HepG2 (cell line): ENCODE results near the gene ENGASE. TPM values are rescaled to one million over a fixed set of nuclear protein-coding genes. Genes with fewer than 3 reads are reported as not detected.

Experiments used
- AHR ChIP-seq: IDR thresholded peaks from 2 replicates; pipeline ENCODE4 v1.6.1; 2018; ENCODE audit warnings: missing genetic modification reagents, missing compliant biosample characterization
- ATF1 ChIP-seq: IDR thresholded peaks from 2 replicates; pipeline ENCODE4 v1.6.1; 2016; ENCODE audit warnings: mild to moderate bottlenecking, control low read depth
- CTCF ChIP-seq: sonication (generic); formaldehyde crosslinking; IDR thresholded peaks from 2 replicates; pipeline ENCODE4 v1.5.0; 2020; ENCODE audit warnings: mild to moderate bottlenecking, missing genetic modification reagents, moderate library complexity
- HDAC2 ChIP-seq: sonication (generic); formaldehyde crosslinking; IDR thresholded peaks from 2 replicates; pipeline ENCODE4 v1.4.0; 2020; ENCODE audit warnings: missing genetic modification reagents
- HNRNPL ChIP-seq: fragments of 200-400 bp; formaldehyde crosslinking; IDR thresholded peaks from 2 replicates; pipeline ENCODE4 v1.6.1; 2017; ENCODE audit warnings: mild to moderate bottlenecking, low read depth, low read length
- MNT ChIP-seq: fragments of 450-650 bp; IDR thresholded peaks from 2 replicates; pipeline ENCODE4 v1.6.1; 2016
- PAX8 ChIP-seq: sonication (generic); formaldehyde crosslinking; IDR thresholded peaks from 2 replicates; pipeline ENCODE4 v1.8.0; 2022; ENCODE audit warnings: mild to moderate bottlenecking, missing genetic modification reagents, borderline replicate concordance
- SIN3B ChIP-seq: fragments of 150-350 bp; IDR thresholded peaks from 2 replicates; pipeline ENCODE4 v1.6.1; 2014; ENCODE audit warnings: low read length
- SPEN ChIP-seq: sonication (generic); formaldehyde crosslinking; IDR thresholded peaks from 2 replicates; pipeline ENCODE4 v1.5.1; 2020; ENCODE audit warnings: low read depth, mild to moderate bottlenecking, missing genetic modification reagents
- XRCC5 ChIP-seq: fragments of 200-400 bp; formaldehyde crosslinking; optimal IDR thresholded peaks from 2 replicates; pipeline ENCODE3; 2017; ENCODE audit warnings: mild to moderate bottlenecking, low read length
- YEATS4 ChIP-seq: sonication (generic); formaldehyde crosslinking; IDR thresholded peaks from 2 replicates; pipeline ENCODE4 v1.4.0; 2020; ENCODE audit warnings: missing genetic modification reagents, borderline replicate concordance
- ZC3H13 ChIP-seq: sonication (generic); formaldehyde crosslinking; IDR thresholded peaks from 2 replicates; pipeline ENCODE4 v1.8.1; 2023; ENCODE audit warnings: mild to moderate bottlenecking, missing genetic modification reagents, moderate library complexity
- ZNF12 ChIP-seq: sonication (generic); formaldehyde crosslinking; IDR thresholded peaks from 2 replicates; pipeline ENCODE4 v1.5.0; 2020; ENCODE audit warnings: missing genetic modification reagents
- ZNF549 ChIP-seq: sonication (generic); formaldehyde crosslinking; IDR thresholded peaks from 2 replicates; pipeline ENCODE4 v1.5.0; 2020; ENCODE audit warnings: missing genetic modification reagents
- ZNF563 ChIP-seq: sonication (generic); formaldehyde crosslinking; IDR thresholded peaks from 2 replicates; pipeline ENCODE4 v1.8.0; 2022; ENCODE audit warnings: mild to moderate bottlenecking, moderate library complexity, missing genetic modification reagents
- polyA plus RNA-seq, 8 experiments: library from polyadenylated mRNA; depleted of rRNA in 3 of 8; stranded (reverse) in 7 of 8; unstranded in 1 of 8; fragments of >200 nt; fragmentation: Illumina TruSeq in 4 of 8; extraction: Trizol in 4 of 8; gene quantifications; 2 replicates each; pipeline versions ENCODE4 v1.2.1 to v1.2.3, GENCODE V29; 2011 to 2016; ENCODE audit warnings: low read depth in 4 of 8, missing spikeins in 1 of 8, mixed read lengths in 1 of 8; ENCODE audit not compliant: insufficient read depth in 1 of 8
- total RNA-seq, 5 experiments: library from RNA; depleted of rRNA; stranded (reverse); fragments of >200 nt; fragmentation: Illumina TruSeq; extraction: Trizol; gene quantifications; 2 replicates each; pipeline ENCODE4 v1.2.3, GENCODE V29; 2016; ENCODE audit warnings: low read depth in 1 of 5
- TF ChIP-seq, protein P1 (sequence below): sonication (generic); formaldehyde crosslinking; IDR thresholded peaks from 2 replicates; pipeline ENCODE4 v1.5.0; 2020; ENCODE audit warnings: mild to moderate bottlenecking, low read depth, missing genetic modification reagents, borderline replicate concordance
- TF ChIP-seq, protein P2 (sequence below): sonication (generic); formaldehyde crosslinking; IDR thresholded peaks from 2 replicates; pipeline ENCODE4 v1.8.0; 2022; ENCODE audit warnings: mild to moderate bottlenecking, missing genetic modification reagents; ENCODE audit not compliant: insufficient replicate concordance
- TF ChIP-seq, protein P3 (sequence below): sonication (generic); formaldehyde crosslinking; IDR thresholded peaks from 2 replicates; pipeline ENCODE4 v1.5.1; 2020; ENCODE audit warnings: mild to moderate bottlenecking, missing genetic modification reagents, moderate library complexity

ENGASE gene
- total and polyA plus RNA-seq, 2 of the 13 experiments (the other 11 are each of a cell fraction or from before 2014, with no cell fraction given): 10.6 to 18.1 TPM

DNA sequence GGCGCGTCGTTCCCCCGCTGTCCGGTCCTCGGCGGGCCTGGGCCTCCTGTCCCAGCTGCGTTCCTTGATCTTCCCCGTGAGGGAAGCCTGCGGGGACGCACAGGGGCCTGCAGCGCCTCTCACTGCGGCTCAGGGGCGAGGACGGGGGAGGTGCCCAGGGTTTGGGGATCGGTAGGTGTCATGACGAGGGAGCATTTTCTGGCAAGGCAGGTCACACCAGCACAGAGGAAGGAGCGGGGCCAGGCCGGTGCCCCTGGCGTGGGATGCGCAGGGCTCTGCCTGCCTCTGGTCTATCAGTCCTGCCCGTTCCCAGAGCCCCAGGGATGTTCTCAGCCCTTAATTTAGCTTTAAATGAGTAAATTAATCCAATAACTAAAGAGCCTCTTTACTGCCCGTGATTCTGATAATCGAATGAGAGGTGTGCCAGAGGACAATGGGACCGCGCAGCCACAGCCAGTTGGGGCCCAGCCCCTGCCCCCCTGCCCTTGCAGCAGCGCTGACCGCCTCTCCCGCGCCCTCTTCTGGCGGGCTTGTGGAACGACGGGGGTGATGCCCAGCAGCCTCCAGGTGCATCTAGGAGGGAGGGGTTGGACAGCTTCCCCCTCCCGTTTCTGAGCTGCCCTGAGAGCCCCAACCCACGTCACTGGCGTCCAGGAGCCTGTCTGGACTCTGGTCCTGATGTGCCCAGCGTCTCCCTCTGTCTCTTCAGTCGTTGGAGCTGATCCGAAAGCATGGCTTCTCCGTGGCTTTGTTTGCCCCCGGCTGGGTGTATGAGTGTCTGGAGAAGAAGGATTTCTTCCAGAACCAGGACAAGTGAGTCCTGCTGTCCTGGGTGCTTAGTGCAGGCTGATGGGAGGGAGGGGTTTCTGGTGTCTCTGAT is 7.9 kb downstream of the ENGASE start (continued):
- peak; percentile 93 for TF ChIP-seq CTCF (CRISPR knock-in tag)
- TF ChIP-seq XRCC5: peak; percentile 94
- no peak for TF ChIP-seq ZNF12 (CRISPR knock-in tag)
- no peak for TF ChIP-seq SIN3B
- peak; percentile 55; the same call in 1 of the 2 replicates for TF ChIP-seq SPEN (CRISPR knock-in tag)
- TF ChIP-seq, protein P1, sequence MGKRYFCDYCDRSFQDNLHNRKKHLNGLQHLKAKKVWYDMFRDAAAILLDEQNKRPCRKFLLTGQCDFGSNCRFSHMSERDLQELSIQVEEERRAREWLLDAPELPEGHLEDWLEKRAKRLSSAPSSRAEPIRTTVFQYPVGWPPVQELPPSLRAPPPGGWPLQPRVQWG (CRISPR knock-in tag): no peak
- TF ChIP-seq HDAC2 (CRISPR knock-in tag): no peak; the same call in 1 of the 2 replicates
- 0 out of 2 replicates have a peak, but pooled peaks have one; percentile 32 for TF ChIP-seq HNRNPL
- 0 out of 2 replicates have a peak, but pooled peaks have one; percentile 53 for TF ChIP-seq AHR (CRISPR knock-in tag)
- TF ChIP-seq, protein P2, sequence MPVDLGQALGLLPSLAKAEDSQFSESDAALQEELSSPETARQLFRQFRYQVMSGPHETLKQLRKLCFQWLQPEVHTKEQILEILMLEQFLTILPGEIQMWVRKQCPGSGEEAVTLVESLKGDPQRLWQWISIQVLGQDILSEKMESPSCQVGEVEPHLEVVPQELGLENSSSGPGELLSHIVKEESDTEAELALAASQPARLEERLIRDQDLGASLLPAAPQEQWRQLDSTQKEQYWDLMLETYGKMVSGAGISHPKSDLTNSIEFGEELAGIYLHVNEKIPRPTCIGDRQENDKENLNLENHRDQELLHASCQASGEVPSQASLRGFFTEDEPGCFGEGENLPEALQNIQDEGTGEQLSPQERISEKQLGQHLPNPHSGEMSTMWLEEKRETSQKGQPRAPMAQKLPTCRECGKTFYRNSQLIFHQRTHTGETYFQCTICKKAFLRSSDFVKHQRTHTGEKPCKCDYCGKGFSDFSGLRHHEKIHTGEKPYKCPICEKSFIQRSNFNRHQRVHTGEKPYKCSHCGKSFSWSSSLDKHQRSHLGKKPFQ (CRISPR knock-in tag): no peak
- TF ChIP-seq PAX8 (CRISPR knock-in tag): no peak
- TF ChIP-seq ZC3H13 (CRISPR knock-in tag): 0 out of 2 replicates have a peak, but pooled peaks have one; percentile 35
- no peak for TF ChIP-seq YEATS4 (CRISPR knock-in tag)
- TF ChIP-seq ZNF549 (CRISPR knock-in tag): no peak
- no peak for TF ChIP-seq ZNF563 (CRISPR knock-in tag)
- TF ChIP-seq MNT: no peak
- TF ChIP-seq, protein P3, sequence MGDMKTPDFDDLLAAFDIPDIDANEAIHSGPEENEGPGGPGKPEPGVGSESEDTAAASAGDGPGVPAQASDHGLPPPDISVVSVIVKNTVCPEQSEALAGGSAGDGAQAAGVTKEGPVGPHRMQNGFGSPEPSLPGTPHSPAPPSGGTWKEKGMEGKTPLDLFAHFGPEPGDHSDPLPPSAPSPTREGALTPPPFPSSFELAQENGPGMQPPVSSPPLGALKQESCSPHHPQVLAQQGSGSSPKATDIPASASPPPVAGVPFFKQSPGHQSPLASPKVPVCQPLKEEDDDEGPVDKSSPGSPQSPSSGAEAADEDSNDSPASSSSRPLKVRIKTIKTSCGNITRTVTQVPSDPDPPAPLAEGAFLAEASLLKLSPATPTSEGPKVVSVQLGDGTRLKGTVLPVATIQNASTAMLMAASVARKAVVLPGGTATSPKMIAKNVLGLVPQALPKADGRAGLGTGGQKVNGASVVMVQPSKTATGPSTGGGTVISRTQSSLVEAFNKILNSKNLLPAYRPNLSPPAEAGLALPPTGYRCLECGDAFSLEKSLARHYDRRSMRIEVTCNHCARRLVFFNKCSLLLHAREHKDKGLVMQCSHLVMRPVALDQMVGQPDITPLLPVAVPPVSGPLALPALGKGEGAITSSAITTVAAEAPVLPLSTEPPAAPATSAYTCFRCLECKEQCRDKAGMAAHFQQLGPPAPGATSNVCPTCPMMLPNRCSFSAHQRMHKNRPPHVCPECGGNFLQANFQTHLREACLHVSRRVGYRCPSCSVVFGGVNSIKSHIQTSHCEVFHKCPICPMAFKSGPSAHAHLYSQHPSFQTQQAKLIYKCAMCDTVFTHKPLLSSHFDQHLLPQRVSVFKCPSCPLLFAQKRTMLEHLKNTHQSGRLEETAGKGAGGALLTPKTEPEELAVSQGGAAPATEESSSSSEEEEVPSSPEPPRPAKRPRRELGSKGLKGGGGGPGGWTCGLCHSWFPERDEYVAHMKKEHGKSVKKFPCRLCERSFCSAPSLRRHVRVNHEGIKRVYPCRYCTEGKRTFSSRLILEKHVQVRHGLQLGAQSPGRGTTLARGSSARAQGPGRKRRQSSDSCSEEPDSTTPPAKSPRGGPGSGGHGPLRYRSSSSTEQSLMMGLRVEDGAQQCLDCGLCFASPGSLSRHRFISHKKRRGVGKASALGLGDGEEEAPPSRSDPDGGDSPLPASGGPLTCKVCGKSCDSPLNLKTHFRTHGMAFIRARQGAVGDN (CRISPR knock-in tag): peak; percentile 44
- TF ChIP-seq ATF1: no peak
